Urinary bladder (tissue), 4 donors: ENCODE measurements around the gene TTLL8. TPM values are rescaled to one million over a fixed set of nuclear protein-coding genes. Genes with fewer than 3 reads are reported as not detected.
"Not testable (repeated sequence)": the region's sequence is repeated elsewhere in the genome, so short reads cannot be mapped to it uniquely, and the experiment has no call there.

Experiments used
- DNase-seq: peaks from one replicate; pipeline ENCODE4 v3.0.0-alpha.2; 2015; ENCODE audit errors: extremely low spot score
- H3K27ac ChIP-seq: one replicate; pipeline ENCODE4 v1.5.1; 2013; ENCODE audit warnings: low read depth, mild to moderate bottlenecking, moderate library complexity
- H3K36me3 ChIP-seq: one replicate; pipeline ENCODE4 v1.6.1; 2013; ENCODE audit warnings: mild to moderate bottlenecking, moderate library complexity; ENCODE audit not compliant: insufficient read depth
- H3K4me1 ChIP-seq: one replicate; pipeline ENCODE4 v1.6.1; 2013; ENCODE audit warnings: mild to moderate bottlenecking, moderate library complexity; ENCODE audit not compliant: insufficient read depth
- H3K4me3 ChIP-seq: one replicate; pipeline ENCODE4 v1.5.1; 2013; ENCODE audit warnings: low read depth, low read length
- WGBS: extraction: QIAGEN DNeasy Blood & Tissue Kit; methylation state at CpG from one replicate; pipeline ENCODE4 v1.1.7; 2013; 5-methylcytosine and 5-hydroxymethylcytosine counted together
- polyA plus RNA-seq: library from polyadenylated mRNA; stranded (reverse); fragments of 200-250 nt; gene quantifications from one replicate; pipeline ENCODE4 v1.2.3, GENCODE V29; 2013
- total RNA-seq: library from RNA; depleted of rRNA; stranded (reverse); fragments of >200 nt; gene quantifications from one replicate; pipeline ENCODE4 v1.2.3, GENCODE V29; 2014
- donor health status: healthy with polysubstance abuse.
- donor health status: healthy.

TTLL8 gene
- total and polyA plus RNA-seq, 2 donors, result not detected

GRCh38 chr22:50088096-50088495, 30.0 kb upstream of the TTLL8 start:
- DNase-seq, result no peak
- 95% methylated on average over 12 of the region's 12 CpGs for WGBS
- H3K27ac ChIP-seq, result no peak overlapping the region
- no peak overlapping the region for H3K4me3 ChIP-seq
- H3K36me3 ChIP-seq, result no peaks in the 10 kb centered on the region
- no peaks in the 10 kb centered on the region for H3K4me1 ChIP-seq

- Histone ChIP-seq H3K4me3 (no peak overlapping the region), H3K36me3 (no peaks in the 10 kb centered on the region), H3K4me1 (no peaks in the 10 kb centered on the region), H3K27ac (no peak overlapping the region)
- 95% methylated on average over 12 of the region's 12 CpGs for WGBS
- no peak for DNase-seq
Observed at GRCh38 chr22:50087646-50088045, 29.5 kb upstream of the TTLL8 start.

- not testable (repeated sequence) for H3K27ac ChIP-seq, DNase-seq, H3K4me3 ChIP-seq, H3K36me3 ChIP-seq, H3K4me1 ChIP-seq
- WGBS, result 78% methylated on average over 4 of the region's 4 CpGs
Observed at GRCh38 chr22:50086975-50087374, 28.9 kb upstream of the TTLL8 start.

GRCh38 chr22:50086526-50086925, 28.4 kb upstream of the TTLL8 start:
- Histone ChIP-seq H3K4me3 (no peak overlapping the region), H3K27ac (no peak overlapping the region), H3K4me1 (no peaks in the 10 kb centered on the region), H3K36me3 (no peaks in the 10 kb centered on the region)
- DNase-seq, result peak; percentile 14
- 45% methylated on average over 5 of the region's 5 CpGs for WGBS

- Histone ChIP-seq H3K4me3 (no peak within 1 kb of the TSS), H3K27ac (no peak within 1 kb of the TSS), H3K36me3 (no peaks in the 10 kb centered on the region), H3K4me1 (no peaks in the 10 kb centered on the region)
- peak; percentile 36 for DNase-seq
- WGBS, result 42% methylated on average over 29 of the region's 29 CpGs
Observed at GRCh38 chr22:50085211-50085972, 27.3 kb upstream of the TTLL8 start, which contains the start of gene MLC1. Gene MLC1 (minus strand): TSS chr22:50085426. CDS start chr22:50084902, 524 bp downstream.

GRCh38 chr22:50084614-50085021, 26.5 kb upstream of the TTLL8 start:
- Histone ChIP-seq H3K36me3 (no peaks in the 10 kb centered on the region), H3K4me1 (no peaks in the 10 kb centered on the region), H3K4me3 (no peak overlapping the region), H3K27ac (no peak overlapping the region)
- DNase-seq, result no peak
- WGBS, result 77% methylated on average over 16 of the region's 16 CpGs

GRCh38 chr22:50084080-50084477, 26.0 kb upstream of the TTLL8 start:
- Histone ChIP-seq H3K4me3 (no peak overlapping the region), H3K4me1 (no peaks in the 10 kb centered on the region), H3K27ac (no peak overlapping the region), H3K36me3 (no peaks in the 10 kb centered on the region)
- DNase-seq, result no peak
- 85% methylated on average over 10 of the region's 10 CpGs for WGBS

GRCh38 chr22:50083462-50084079, 25.5 kb upstream of the TTLL8 start:
- H3K27ac ChIP-seq, result no peak overlapping the region
- DNase-seq, result no peak
- no peaks in the 10 kb centered on the region for H3K36me3 ChIP-seq
- H3K4me3 ChIP-seq, result no peak overlapping the region
- no peaks in the 10 kb centered on the region for H3K4me1 ChIP-seq
- 76% methylated on average over 18 of the region's 18 CpGs for WGBS

- DNase-seq, result no peak
- Histone ChIP-seq H3K4me3 (no peak overlapping the region), H3K36me3 (no peaks in the 10 kb centered on the region)
Observed at GRCh38 chr22:50082961-50083461, 24.9 kb upstream of the TTLL8 start.

GRCh38 chr22:50082197-50082715, 24.2 kb upstream of the TTLL8 start:
- WGBS, result 93% methylated on average over 18 of the region's 18 CpGs
- Histone ChIP-seq H3K36me3 (no peaks in the 10 kb centered on the region), H3K27ac (no peak overlapping the region), H3K4me3 (no peak overlapping the region), H3K4me1 (no peaks in the 10 kb centered on the region)
- DNase-seq, result no peak

More at GRCh38 chr22:50082961-50083461, 24.9 kb upstream of the TTLL8 start:
- H3K4me1 ChIP-seq, result no peaks in the 10 kb centered on the region
- no peak overlapping the region for H3K27ac ChIP-seq
- 83% methylated on average over 21 of the region's 21 CpGs for WGBS

GRCh38 chr22:50081426-50082196, 23.5 kb upstream of the TTLL8 start:
- 93% methylated on average over 27 of the region's 27 CpGs for WGBS
- DNase-seq, result no peak
- H3K36me3 ChIP-seq, result no peaks in the 10 kb centered on the region

GRCh38 chr22:50080077-50080465, 22.0 kb upstream of the TTLL8 start:
- H3K4me3 ChIP-seq, result no peak overlapping the region
- no peak for DNase-seq
- WGBS, result 84% methylated on average over 13 of the region's 13 CpGs
- no peaks in the 10 kb centered on the region for H3K36me3 ChIP-seq
- H3K27ac ChIP-seq, result no peak overlapping the region
- H3K4me1 ChIP-seq, result no peaks in the 10 kb centered on the region

More at GRCh38 chr22:50081426-50082196, 23.5 kb upstream of the TTLL8 start:
- H3K27ac ChIP-seq, result no peak overlapping the region
- no peaks in the 10 kb centered on the region for H3K4me1 ChIP-seq
- no peak overlapping the region for H3K4me3 ChIP-seq

GRCh38 chr22:50078761-50079160, 20.7 kb upstream of the TTLL8 start:
- H3K4me1 ChIP-seq, result no peaks in the 10 kb centered on the region
- WGBS, result 78% methylated on average over 9 of the region's 9 CpGs
- no peak overlapping the region for H3K4me3 ChIP-seq
- no peak overlapping the region for H3K27ac ChIP-seq
- DNase-seq, result no peak
- H3K36me3 ChIP-seq, result no peaks in the 10 kb centered on the region
